Small intestine (tissue), 7 donors: ENCODE data around the gene AGAP5. TPM values are rescaled to one million over a fixed set of nuclear protein-coding genes. Genes with fewer than 3 reads are reported as not detected.

Experiments
- DNase-seq, 2 donors: peaks; one replicate each; pipeline versions ENCODE4 v3.0.0 to v3.0.0-alpha.2; 2013
- FAIRE-seq: peaks from 2 replicates; lab custom pipeline; 2012; peaks lifted over from hg19 to GRCh38; lab: Jason Lieb, UNC
- H3K27ac ChIP-seq, 3 donors: one replicate each; pipeline ENCODE4 v1.5.1; 2013; ENCODE audit warnings: low read length in 2 of 3, mild to moderate bottlenecking in 2 of 3, control low read depth in 1 of 3, inconsistent platforms in 1 of 3, low read depth in 1 of 3, moderate library complexity in 1 of 3
- H3K27me3 ChIP-seq, 3 donors: one replicate each; pipeline ENCODE4 v1.6.1; 2013; ENCODE audit warnings: low read length in 3 of 3, inconsistent platforms in 1 of 3; ENCODE audit not compliant: control insufficient read depth in 3 of 3, insufficient read depth in 3 of 3
- H3K36me3 ChIP-seq, 3 donors: one replicate each; pipeline ENCODE4 v1.6.1; 2013; ENCODE audit warnings: low read length in 3 of 3, inconsistent platforms in 1 of 3, low read depth in 1 of 3, mild to moderate bottlenecking in 1 of 3, moderate library complexity in 1 of 3; ENCODE audit not compliant: control insufficient read depth in 3 of 3, insufficient read depth in 2 of 3
- H3K4me1 ChIP-seq, 3 donors: one replicate each; pipeline ENCODE4 v1.6.1; 2013; ENCODE audit warnings: low read length in 2 of 3, inconsistent platforms in 1 of 3, low read depth in 1 of 3, mild to moderate bottlenecking in 1 of 3, moderate library complexity in 1 of 3; ENCODE audit not compliant: control insufficient read depth in 3 of 3, insufficient read depth in 2 of 3
- H3K4me3 ChIP-seq, 3 donors: one replicate each; pipeline ENCODE4 v1.5.1; 2013; ENCODE audit warnings: low read length in 3 of 3, control low read depth in 1 of 3, inconsistent platforms in 1 of 3, low read depth in 1 of 3, mild to moderate bottlenecking in 1 of 3, moderate library complexity in 1 of 3
- H3K9me3 ChIP-seq, 2 donors: one replicate each; pipeline ENCODE4 v1.6.1; 2013; ENCODE audit warnings: low read depth in 1 of 2, low read length in 1 of 2; ENCODE audit not compliant: control insufficient read depth in 2 of 2, insufficient read depth in 1 of 2
- WGBS, 3 donors: extraction: QIAGEN DNeasy Blood & Tissue Kit; methylation state at CpG; one replicate each; pipeline ENCODE4 v1.1.7; 2013; 5-methylcytosine and 5-hydroxymethylcytosine counted together
- polyA plus RNA-seq, 4 donors: library from polyadenylated mRNA; stranded (reverse) in 3 of 4; unstranded in 1 of 4; fragments of 200-250 nt in 3 of 4; fragments of 120-200 nt in 1 of 4; gene quantifications; one replicate each; pipeline versions ENCODE4 v1.2.1 to v1.2.3, GENCODE V29; 2013
- donor health status: healthy with polysubstance abuse.
- donor health status: control.
- donor health status: control.
- donor health status: Bipolar disorder and iron deficiency.
- donor health status: healthy.

The AGAP5 gene
- polyA plus RNA-seq, 4 donors = 4.3 to 15.8 (median 10.3) TPM

GRCh38 chr10:73647875-73648651 lies 49.8 kb downstream of the AGAP5 start:
- Histone ChIP-seq H3K27ac (peak overlapping the region in 1 of 3 donors; percentile 8), H3K36me3 (no peaks in the 10 kb centered on the region), H3K4me1 (peaks cover 0 to 15% (median 0%) of the 10 kb centered on the region in 3 donors), H3K4me3 (peak overlapping the region; percentile 49 to 73 (median 54)), H3K27me3 (no peaks in the 10 kb centered on the region), H3K9me3 (no peaks in the 10 kb centered on the region)
- 33 to 41% (median 37%) methylated on average over 25 to 35 of the region's 35 CpGs for WGBS, 3 donors
- FAIRE-seq (no peak), DNase-seq (no peak)

- no peaks in the 10 kb centered on the region for H3K27me3 ChIP-seq
- H3K27ac ChIP-seq = peak overlapping the region in 1 of 3 donors; percentile 20
- 11 to 17% (median 11%) methylated on average over 30 to 32 of the region's 32 CpGs for WGBS, 3 donors
Observed at GRCh38 chr10:73647211-73647874, 50.6 kb downstream of the AGAP5 start.

GRCh38 chr10:73646598-73647041 lies 51.3 kb downstream of the AGAP5 start:
- Histone ChIP-seq H3K4me1 (peaks cover 0 to 15% (median 0%) of the 10 kb centered on the region in 3 donors), H3K4me3 (no peak overlapping the region), H3K27ac (no peak overlapping the region), H3K27me3 (no peaks in the 10 kb centered on the region), H3K9me3 (no peaks in the 10 kb centered on the region), H3K36me3 (no peaks in the 10 kb centered on the region)
- FAIRE-seq (no peak), DNase-seq (no peak)
- WGBS, 3 donors = 90 to 92% (median 92%) methylated on average over 9 of the region's 9 CpGs

More at GRCh38 chr10:73647211-73647874, 50.6 kb downstream of the AGAP5 start:
- no peak for FAIRE-seq
- Histone ChIP-seq H3K36me3 (no peaks in the 10 kb centered on the region), H3K9me3 (no peaks in the 10 kb centered on the region), H3K4me1 (peaks cover 0 to 15% (median 0%) of the 10 kb centered on the region in 3 donors), H3K4me3 (peak overlapping the region; percentile 49 to 73 (median 54))
- DNase-seq = peak; percentile 31 to 71

GRCh38 chr10:73645251-73645650 lies 52.7 kb downstream of the AGAP5 start:
- no peak overlapping the region for H3K27ac ChIP-seq
- no peaks in the 10 kb centered on the region for H3K27me3 ChIP-seq
- WGBS, 3 donors = 77 to 84% (median 83%) methylated on average over 3 of the region's 3 CpGs
- H3K4me1 ChIP-seq = peaks cover 0 to 15% (median 0%) of the 10 kb centered on the region in 3 donors
- FAIRE-seq (no peak), DNase-seq (no peak)
- no peaks in the 10 kb centered on the region for H3K36me3 ChIP-seq
- no peaks in the 10 kb centered on the region for H3K9me3 ChIP-seq
- no peak overlapping the region for H3K4me3 ChIP-seq

- Histone ChIP-seq H3K27ac (no peak overlapping the region), H3K27me3 (no peaks in the 10 kb centered on the region), H3K4me1 (peaks cover 0 to 15% (median 0%) of the 10 kb centered on the region in 3 donors), H3K4me3 (no peak overlapping the region), H3K36me3 (no peaks in the 10 kb centered on the region), H3K9me3 (no peaks in the 10 kb centered on the region)
- FAIRE-seq (no peak), DNase-seq (no peak)
- WGBS, 3 donors = 52 to 61% (median 61%) methylated on average over 1 of the region's 1 CpG
Observed at GRCh38 chr10:73644767-73645166, 53.1 kb downstream of the AGAP5 start.

GRCh38 chr10:73644015-73644743 lies 53.7 kb downstream of the AGAP5 start:
- Histone ChIP-seq H3K4me1 (peaks cover 0 to 15% (median 0%) of the 10 kb centered on the region in 3 donors), H3K4me3 (no peak overlapping the region), H3K36me3 (no peaks in the 10 kb centered on the region), H3K27ac (no peak overlapping the region), H3K27me3 (no peaks in the 10 kb centered on the region), H3K9me3 (no peaks in the 10 kb centered on the region)
- FAIRE-seq = no peak
- WGBS, 3 donors = 20 to 25% (median 21%) methylated on average over 5 of the region's 5 CpGs
- peak; percentile 65 to 76 for DNase-seq

GRCh38 chr10:73643362-73643761 lies 54.5 kb downstream of the AGAP5 start:
- H3K27me3 ChIP-seq = no peaks in the 10 kb centered on the region
- H3K4me3 ChIP-seq = no peak overlapping the region
- peaks cover 0 to 12% (median 0%) of the 10 kb centered on the region in 3 donors for H3K4me1 ChIP-seq
- FAIRE-seq (no peak), DNase-seq (no peak)
- no peaks in the 10 kb centered on the region for H3K36me3 ChIP-seq
- H3K9me3 ChIP-seq = no peaks in the 10 kb centered on the region
- 75 to 83% (median 80%) methylated on average over 2 of the region's 2 CpGs for WGBS, 3 donors
- H3K27ac ChIP-seq = no peak overlapping the region
